Stomach (tissue), 4 donors: ENCODE results near the gene ANKRD65.

Source experiments
- POLR2A ChIP-seq, 4 donors: fragments of 450-650 bp; IDR thresholded peaks; one replicate each; pipeline ENCODE4 v1.6.1; 2016; ENCODE audit warnings: antibody characterized with exemption in 4 of 4, control low read depth in 2 of 4, mild to moderate bottlenecking in 1 of 4, moderate library complexity in 1 of 4
- TF ChIP-seq, protein P1 (sequence below), 7 experiments: fragments of 450-650 bp in 4 of 7; fragments of 200-600 bp in 3 of 7; sonication (generic) in 3 of 7; IDR thresholded peaks; one replicate each; pipeline ENCODE4 v1.5.1; 2016 to 2019; ENCODE audit warnings: antibody characterized with exemption in 7 of 7, control low read depth in 2 of 7, mild to moderate bottlenecking in 1 of 7

DNA sequence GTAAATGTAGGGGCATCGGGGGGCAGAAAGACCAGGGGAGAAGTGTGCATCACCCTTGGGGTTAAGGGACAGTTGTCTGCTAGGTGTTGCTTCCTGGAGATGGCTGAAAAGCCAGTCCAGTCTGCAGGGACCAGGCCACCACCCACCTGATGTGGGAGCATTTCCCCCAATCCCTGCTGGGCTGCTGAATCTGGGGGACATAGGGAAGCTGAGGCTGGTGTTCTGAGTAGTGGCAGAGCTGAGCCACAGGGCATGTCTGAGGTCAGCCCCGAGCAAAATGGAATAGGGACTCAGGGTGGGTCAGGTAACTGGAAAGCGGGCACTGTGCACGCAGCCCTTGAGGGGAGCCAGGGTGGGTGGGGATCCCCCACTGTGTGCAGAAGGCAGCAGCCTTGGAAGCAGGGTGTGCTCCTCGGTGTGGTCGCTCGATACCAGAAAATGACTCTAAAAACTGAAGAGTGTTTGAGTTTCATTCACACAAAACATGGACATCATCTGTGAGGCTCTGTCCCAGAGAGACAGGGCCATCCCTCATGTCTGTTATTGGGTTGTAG lies 19.5 kb downstream of the ANKRD65 start:
- TF ChIP-seq, protein P1, sequence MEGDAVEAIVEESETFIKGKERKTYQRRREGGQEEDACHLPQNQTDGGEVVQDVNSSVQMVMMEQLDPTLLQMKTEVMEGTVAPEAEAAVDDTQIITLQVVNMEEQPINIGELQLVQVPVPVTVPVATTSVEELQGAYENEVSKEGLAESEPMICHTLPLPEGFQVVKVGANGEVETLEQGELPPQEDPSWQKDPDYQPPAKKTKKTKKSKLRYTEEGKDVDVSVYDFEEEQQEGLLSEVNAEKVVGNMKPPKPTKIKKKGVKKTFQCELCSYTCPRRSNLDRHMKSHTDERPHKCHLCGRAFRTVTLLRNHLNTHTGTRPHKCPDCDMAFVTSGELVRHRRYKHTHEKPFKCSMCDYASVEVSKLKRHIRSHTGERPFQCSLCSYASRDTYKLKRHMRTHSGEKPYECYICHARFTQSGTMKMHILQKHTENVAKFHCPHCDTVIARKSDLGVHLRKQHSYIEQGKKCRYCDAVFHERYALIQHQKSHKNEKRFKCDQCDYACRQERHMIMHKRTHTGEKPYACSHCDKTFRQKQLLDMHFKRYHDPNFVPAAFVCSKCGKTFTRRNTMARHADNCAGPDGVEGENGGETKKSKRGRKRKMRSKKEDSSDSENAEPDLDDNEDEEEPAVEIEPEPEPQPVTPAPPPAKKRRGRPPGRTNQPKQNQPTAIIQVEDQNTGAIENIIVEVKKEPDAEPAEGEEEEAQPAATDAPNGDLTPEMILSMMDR (IDR thresholded peaks at IDR 0.05) = no peak
- TF ChIP-seq POLR2A (IDR thresholded peaks at IDR 0.05) = no peak
